Measurements from ENCODE around the gene TIPIN.

- TF ChIP-seq TAF1 (IDR thresholded peaks at IDR 0.05; ENCODE audit: borderline replicate concordance, insufficient read depth, low read length) = no peak
- no peak for TF ChIP-seq REST (IDR thresholded peaks at IDR 0.05; ENCODE audit: insufficient read depth in 1 of 2, low read depth in 2 of 2, low read length in 2 of 2)
- no peak for TF ChIP-seq POLR2AphosphoS5 (IDR thresholded peaks at IDR 0.05; ENCODE audit: low read depth, low read length)
Measured at GRCh38 chr15:66290007-66290406, 66.5 kb downstream of the TIPIN start.

All from PFSK-1 (cell line).